Measurements from ENCODE around the gene DMRT2.

GRCh38 chr9:1007312-1007711 is 42.8 kb upstream of the DMRT2 start:
- TF ChIP-seq, protein P1, sequence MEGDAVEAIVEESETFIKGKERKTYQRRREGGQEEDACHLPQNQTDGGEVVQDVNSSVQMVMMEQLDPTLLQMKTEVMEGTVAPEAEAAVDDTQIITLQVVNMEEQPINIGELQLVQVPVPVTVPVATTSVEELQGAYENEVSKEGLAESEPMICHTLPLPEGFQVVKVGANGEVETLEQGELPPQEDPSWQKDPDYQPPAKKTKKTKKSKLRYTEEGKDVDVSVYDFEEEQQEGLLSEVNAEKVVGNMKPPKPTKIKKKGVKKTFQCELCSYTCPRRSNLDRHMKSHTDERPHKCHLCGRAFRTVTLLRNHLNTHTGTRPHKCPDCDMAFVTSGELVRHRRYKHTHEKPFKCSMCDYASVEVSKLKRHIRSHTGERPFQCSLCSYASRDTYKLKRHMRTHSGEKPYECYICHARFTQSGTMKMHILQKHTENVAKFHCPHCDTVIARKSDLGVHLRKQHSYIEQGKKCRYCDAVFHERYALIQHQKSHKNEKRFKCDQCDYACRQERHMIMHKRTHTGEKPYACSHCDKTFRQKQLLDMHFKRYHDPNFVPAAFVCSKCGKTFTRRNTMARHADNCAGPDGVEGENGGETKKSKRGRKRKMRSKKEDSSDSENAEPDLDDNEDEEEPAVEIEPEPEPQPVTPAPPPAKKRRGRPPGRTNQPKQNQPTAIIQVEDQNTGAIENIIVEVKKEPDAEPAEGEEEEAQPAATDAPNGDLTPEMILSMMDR (conservative IDR thresholded peaks at IDR 0.05; ENCODE audit: low read length) = no peak
- TF ChIP-seq EZH2phosphoT487 (IDR thresholded peaks at IDR 0.05; ENCODE audit: borderline replicate concordance) = no peak
